GM23248 (cell line): Measurements from ENCODE around the gene FCER1G. TPM values are rescaled to one million over a fixed set of nuclear protein-coding genes. Genes with fewer than 3 reads are reported as not detected.
A peak's percentile ranks its signal among the peaks of the same experiment; 100 is the strongest.

Source experiments
- DNase-seq: peaks from one replicate; pipeline ENCODE4 v3.0.0-alpha.2; 2015
- H2AFZ ChIP-seq: fragments of 200-600 bp; sonication (generic); 2 replicates; pipeline ENCODE4 v1.6.1; 2016; ENCODE audit warnings: antibody characterized with exemption
- H3F3A ChIP-seq: fragments of 200-600 bp; sonication (generic); 2 replicates; pipeline ENCODE4 v1.6.1; 2016; ENCODE audit warnings: mild to moderate bottlenecking, antibody characterized with exemption, mixed run types; ENCODE audit not compliant: insufficient read depth
- H3K27ac ChIP-seq: fragments of 200-600 bp; sonication (generic); 2 replicates; pipeline ENCODE4 v1.5.1; 2016; ENCODE audit warnings: mild to moderate bottlenecking
- H3K27me3 ChIP-seq: fragments of 200-600 bp; sonication (generic); replicated peaks from 2 replicates; pipeline ENCODE4 v1.6.1; 2016; ENCODE audit warnings: mild to moderate bottlenecking; ENCODE audit not compliant: insufficient read depth
- H3K36me3 ChIP-seq: fragments of 200-600 bp; sonication (generic); 2 replicates; pipeline ENCODE4 v1.6.1; 2016; ENCODE audit warnings: low read depth, mild to moderate bottlenecking
- H3K4me1 ChIP-seq: fragments of 200-600 bp; sonication (generic); 2 replicates; pipeline ENCODE4 v1.6.1; 2016; ENCODE audit warnings: mild to moderate bottlenecking; ENCODE audit not compliant: insufficient read depth
- H3K4me2 ChIP-seq: fragments of 200-600 bp; sonication (generic); one replicate; pipeline ENCODE4 v1.6.1; 2016; ENCODE audit warnings: mild to moderate bottlenecking; ENCODE audit not compliant: unreplicated experiment
- H3K4me3 ChIP-seq: fragments of 200-600 bp; sonication (generic); 2 replicates; pipeline ENCODE4 v1.5.1; 2016; ENCODE audit warnings: mild to moderate bottlenecking
- H3K79me2 ChIP-seq: fragments of 200-600 bp; sonication (generic); 2 replicates; pipeline ENCODE4 v1.6.1; 2016; ENCODE audit warnings: mild to moderate bottlenecking; ENCODE audit not compliant: insufficient read depth
- H3K9ac ChIP-seq: fragments of 200-600 bp; sonication (generic); 2 replicates; pipeline ENCODE4 v1.6.1; 2016; ENCODE audit warnings: mild to moderate bottlenecking
- H3K9me2 ChIP-seq: fragments of 200-600 bp; sonication (generic); 2 replicates; pipeline ENCODE4 v1.6.1; 2016; ENCODE audit warnings: mixed run types, mild to moderate bottlenecking, moderate library complexity; ENCODE audit not compliant: insufficient read depth
- H3K9me3 ChIP-seq: fragments of 200-600 bp; sonication (generic); one replicate; pipeline ENCODE4 v1.6.1; 2017; ENCODE audit warnings: low read depth
- H4K20me1 ChIP-seq: fragments of 200-600 bp; sonication (generic); 2 replicates; pipeline ENCODE4 v1.6.0; 2016; ENCODE audit not compliant: insufficient read depth
- EZH2 ChIP-seq: fragments of 200-600 bp; sonication (generic); IDR thresholded peaks from 2 replicates; pipeline ENCODE4 v1.6.1; 2018; ENCODE audit warnings: antibody characterized with exemption, mild to moderate bottlenecking; ENCODE audit not compliant: insufficient read depth, poor library complexity, severe bottlenecking
- EZH2phosphoT487 ChIP-seq: fragments of 200-600 bp; sonication (generic); IDR thresholded peaks from 2 replicates; pipeline ENCODE4 v1.6.1; 2018; ENCODE audit warnings: antibody characterized with exemption, moderate library complexity, mild to moderate bottlenecking, low read depth; ENCODE audit not compliant: insufficient read depth
- WGBS, 2 experiments: methylation state at CpG; one replicate each; pipeline ENCODE4 v1.1.6; 2015 to 2017; ENCODE audit warnings: low lambda C conversion rate in 2 of 2, low coverage in 1 of 2; ENCODE audit errors: missing lambda C conversion rate in 2 of 2; 5-methylcytosine and 5-hydroxymethylcytosine counted together
- in situ Hi-C: fragments of 300-500 bp; cut with MboI; formaldehyde crosslinking; loops from 2 replicates; pipeline ENCODE4 v1.15.0; 2020
- polyA plus RNA-seq: library from polyadenylated mRNA; unstranded; fragments of >200 nt; fragmentation: Nextera tagmentation; extraction: Ambion mirVana; gene quantifications from 2 replicates; pipeline ENCODE4 v1.2.1, GENCODE V29; 2016
- total RNA-seq: library from RNA; depleted of rRNA; stranded (reverse); fragments of >200 nt; shearing (Covaris generic); gene quantifications from 2 replicates; pipeline ENCODE4 v1.2.3, GENCODE V29; 2014

FCER1G gene
- total and polyA plus RNA-seq, 2 experiments from 2014 or later, result 0.49 TPM; not detected in 1

GRCh38 chr1:161188381-161188780, 26.7 kb upstream of the FCER1G start:
- in situ Hi-C loops, result no loop called here
- Histone ChIP-seq H3K4me3 (no peak overlapping the region), H2AFZ (no peak overlapping the region), H4K20me1 (no peaks in the 10 kb centered on the region), H3K36me3 (peaks cover 6% of the 10 kb centered on the region; the same call in 1 of the 2 replicates), H3F3A (peaks cover 29% of the 10 kb centered on the region), H3K27me3 (no peaks in the 10 kb centered on the region), H3K9ac (peak overlapping the region; percentile 45), H3K4me2 (no peak overlapping the region), H3K27ac (peak overlapping the region; percentile 95), H3K9me3 (no peaks in the 10 kb centered on the region), H3K9me2 (no peaks in the 10 kb centered on the region), H3K79me2 (no peaks in the 10 kb centered on the region), H3K4me1 (peaks cover 28% of the 10 kb centered on the region)
- no peak for TF ChIP-seq EZH2phosphoT487
- no peak for TF ChIP-seq EZH2
- no peak for DNase-seq
- WGBS, 2 experiments, result 67 to 73% methylated on average over 6 of the region's 6 CpGs

DNA sequence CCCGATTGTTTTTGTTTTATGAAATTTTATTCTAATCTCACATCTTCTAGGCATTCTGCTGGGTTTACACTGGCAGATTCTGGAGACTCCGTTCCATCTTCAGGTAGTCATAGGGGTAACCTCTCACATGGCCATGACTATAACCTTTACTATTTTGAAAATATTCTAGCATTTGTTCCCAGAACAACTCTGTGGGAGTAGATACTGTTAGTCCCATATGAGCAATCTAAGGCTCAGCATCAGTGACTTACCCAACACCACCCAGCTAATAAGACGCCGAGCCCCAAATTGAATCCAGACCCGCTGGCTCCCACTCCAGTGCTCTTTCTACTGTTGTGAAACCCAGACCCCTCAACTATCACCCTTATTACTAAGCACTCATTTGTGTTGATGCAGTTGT, 26.1 kb upstream of the FCER1G start:
- 6 to 11% methylated on average over 5 of the region's 5 CpGs for WGBS, 2 experiments
- no peak overlapping the region for H2AFZ ChIP-seq
- peaks cover 28% of the 10 kb centered on the region for H3K4me1 ChIP-seq
- peaks cover 6% of the 10 kb centered on the region; the same call in 1 of the 2 replicates for H3K36me3 ChIP-seq
- no peaks in the 10 kb centered on the region for H3K27me3 ChIP-seq
- H3F3A ChIP-seq, result peaks cover 29% of the 10 kb centered on the region
- TF ChIP-seq EZH2 (no peak), EZH2phosphoT487 (no peak)
- H3K9me3 ChIP-seq, result no peaks in the 10 kb centered on the region
- H3K4me2 ChIP-seq, result peak overlapping the region; percentile 48
- H3K27ac ChIP-seq, result peak overlapping the region; percentile 95
- no peaks in the 10 kb centered on the region for H3K79me2 ChIP-seq
- in situ Hi-C loops, result no loop called here
- H4K20me1 ChIP-seq, result no peaks in the 10 kb centered on the region
- peak; percentile 96 for DNase-seq
- H3K9me2 ChIP-seq, result no peaks in the 10 kb centered on the region
- peak overlapping the region; percentile 28; the same call in 1 of the 2 replicates for H3K4me3 ChIP-seq
- H3K9ac ChIP-seq, result peak overlapping the region; percentile 72

GRCh38 chr1:161190962-161191521, 24.1 kb upstream of the FCER1G start:
- Histone ChIP-seq H3K36me3 (peaks cover 11% of the 10 kb centered on the region; the same call in 1 of the 2 replicates), H4K20me1 (no peaks in the 10 kb centered on the region)

DNA sequence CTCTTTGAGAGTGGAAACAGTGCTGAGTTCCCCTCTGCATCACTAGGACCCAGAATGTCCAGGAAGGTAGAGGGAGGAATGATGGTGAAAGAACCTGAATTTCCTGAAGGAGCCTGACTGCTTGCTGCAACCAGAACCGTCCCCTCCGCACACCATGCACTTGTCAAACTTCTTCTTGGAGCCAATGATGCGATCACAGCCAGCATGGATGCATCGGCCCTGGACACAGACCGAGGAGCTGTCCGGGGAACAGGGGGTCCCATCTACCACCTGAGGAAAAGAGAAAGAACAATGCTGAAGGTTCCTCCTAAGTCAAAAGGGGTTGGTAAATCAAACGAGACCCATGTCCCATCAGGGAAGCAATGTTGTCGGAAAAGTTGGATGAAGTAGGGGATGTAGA, 23.1 kb upstream of the FCER1G start:
- in situ Hi-C loops, result no loop called here
- Histone ChIP-seq H2AFZ (no peak overlapping the region), H4K20me1 (no peaks in the 10 kb centered on the region), H3K9ac (no peak overlapping the region), H3K27ac (no peak overlapping the region), H3K4me1 (peaks cover 32% of the 10 kb centered on the region), H3K9me3 (no peaks in the 10 kb centered on the region), H3K36me3 (peaks cover 11% of the 10 kb centered on the region; the same call in 1 of the 2 replicates), H3K4me3 (no peak overlapping the region), H3K79me2 (peaks cover 27% of the 10 kb centered on the region), H3F3A (peaks cover 35% of the 10 kb centered on the region), H3K4me2 (no peak overlapping the region), H3K27me3 (no peaks in the 10 kb centered on the region), H3K9me2 (no peaks in the 10 kb centered on the region)
- TF ChIP-seq EZH2 (no peak), EZH2phosphoT487 (no peak)
- no peak for DNase-seq
- 69 to 72% methylated on average over 8 of the region's 8 CpGs for WGBS, 2 experiments

More at GRCh38 chr1:161190962-161191521, 24.1 kb upstream of the FCER1G start:
- peaks cover 17% of the 10 kb centered on the region for H3K79me2 ChIP-seq
- peak overlapping the region; percentile 95 for H3K27ac ChIP-seq
- H3K4me3 ChIP-seq, result no peak overlapping the region
- H3K9me3 ChIP-seq, result no peaks in the 10 kb centered on the region
- 84 to 91% methylated on average over 22 of the region's 22 CpGs for WGBS, 2 experiments
- H3F3A ChIP-seq, result peaks cover 29% of the 10 kb centered on the region
- H3K9me2 ChIP-seq, result no peaks in the 10 kb centered on the region
- no peak for DNase-seq
- no peak overlapping the region for H3K9ac ChIP-seq
- in situ Hi-C loops, result no loop called here
- no peaks in the 10 kb centered on the region for H3K27me3 ChIP-seq
- H3K4me1 ChIP-seq, result peaks cover 23% of the 10 kb centered on the region
- TF ChIP-seq EZH2 (no peak), EZH2phosphoT487 (no peak)
- no peak overlapping the region for H2AFZ ChIP-seq
- no peak overlapping the region for H3K4me2 ChIP-seq
